ENCODE results near the gene NPAT. TPM values are rescaled to one million over a fixed set of nuclear protein-coding genes. Genes with fewer than 3 reads are reported as not detected.

Gene NPAT
- total RNA-seq, 3 donors from 2014 or later = 13.6 to 26.8 (median 21.6) TPM

DNA sequence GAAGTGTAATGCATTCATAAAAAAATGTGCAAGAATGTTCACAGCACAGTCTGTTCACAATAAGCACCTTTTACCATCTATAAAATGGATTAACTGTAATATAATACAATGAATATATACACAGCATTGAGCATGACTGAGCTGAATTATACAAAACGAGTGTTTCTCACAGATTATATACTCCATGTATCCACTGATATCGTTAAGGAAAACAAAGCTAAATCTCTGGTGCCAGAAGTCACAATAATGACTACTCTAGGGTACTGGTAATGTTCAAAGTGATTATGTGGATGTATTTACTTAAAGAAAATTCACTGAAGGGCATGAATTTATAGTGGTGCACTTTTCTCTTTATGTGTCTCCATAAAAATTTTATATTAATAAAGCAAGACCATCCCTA lies 67.8 kb downstream of the NPAT start:
- intact Hi-C loops (cut with DNase I; ENCODE audit: low total_unique reads) = no loop called here
- Histone ChIP-seq H3K4me1 (no peaks in the 10 kb centered on the region), H3K36me3 (no peaks in the 10 kb centered on the region), H3K9me3 (no peaks in the 10 kb centered on the region), H3K4me3 (no peak overlapping the region), H3K27me3 (no peaks in the 10 kb centered on the region), H3K27ac (no peak overlapping the region)
- no peak for DNase-seq (ENCODE audit: low spot score in 2 of 2)
- TF ChIP-seq, protein P1, sequence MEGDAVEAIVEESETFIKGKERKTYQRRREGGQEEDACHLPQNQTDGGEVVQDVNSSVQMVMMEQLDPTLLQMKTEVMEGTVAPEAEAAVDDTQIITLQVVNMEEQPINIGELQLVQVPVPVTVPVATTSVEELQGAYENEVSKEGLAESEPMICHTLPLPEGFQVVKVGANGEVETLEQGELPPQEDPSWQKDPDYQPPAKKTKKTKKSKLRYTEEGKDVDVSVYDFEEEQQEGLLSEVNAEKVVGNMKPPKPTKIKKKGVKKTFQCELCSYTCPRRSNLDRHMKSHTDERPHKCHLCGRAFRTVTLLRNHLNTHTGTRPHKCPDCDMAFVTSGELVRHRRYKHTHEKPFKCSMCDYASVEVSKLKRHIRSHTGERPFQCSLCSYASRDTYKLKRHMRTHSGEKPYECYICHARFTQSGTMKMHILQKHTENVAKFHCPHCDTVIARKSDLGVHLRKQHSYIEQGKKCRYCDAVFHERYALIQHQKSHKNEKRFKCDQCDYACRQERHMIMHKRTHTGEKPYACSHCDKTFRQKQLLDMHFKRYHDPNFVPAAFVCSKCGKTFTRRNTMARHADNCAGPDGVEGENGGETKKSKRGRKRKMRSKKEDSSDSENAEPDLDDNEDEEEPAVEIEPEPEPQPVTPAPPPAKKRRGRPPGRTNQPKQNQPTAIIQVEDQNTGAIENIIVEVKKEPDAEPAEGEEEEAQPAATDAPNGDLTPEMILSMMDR (IDR thresholded peaks at IDR 0.05) = no peak
- TF ChIP-seq POLR2A (IDR thresholded peaks at IDR 0.05) (no peak), POLR2AphosphoS5 (IDR thresholded peaks at IDR 0.05) (no peak)

DNA sequence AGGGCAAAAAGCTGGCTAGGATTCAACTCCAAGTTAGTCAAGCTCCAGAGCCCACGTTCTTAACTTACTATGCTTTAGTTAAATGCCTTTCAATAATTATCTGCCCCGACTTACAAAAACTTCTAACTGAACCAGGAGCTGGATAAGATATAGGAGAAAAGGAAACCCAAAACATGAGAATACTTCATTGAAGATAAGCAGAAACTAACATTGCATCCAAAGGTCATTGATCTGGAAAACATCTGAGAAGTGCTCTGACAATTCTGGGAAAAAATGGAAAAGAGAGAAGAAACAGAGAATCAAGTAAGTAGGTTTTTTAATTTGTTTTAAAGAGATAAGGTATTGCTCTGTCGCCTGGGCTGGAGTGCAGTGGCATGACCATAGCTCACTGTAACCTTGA lies 73.9 kb downstream of the NPAT start:
- Histone ChIP-seq H3K9me3 (no peaks in the 10 kb centered on the region), H3K36me3 (peaks cover 11% of the 10 kb centered on the region), H3K4me1 (no peaks in the 10 kb centered on the region), H3K4me3 (no peak overlapping the region), H3K27me3 (no peaks in the 10 kb centered on the region), H3K27ac (no peak overlapping the region)
- no peak for TF ChIP-seq POLR2AphosphoS5 (IDR thresholded peaks at IDR 0.05)
- no peak for TF ChIP-seq POLR2A (IDR thresholded peaks at IDR 0.05)
- TF ChIP-seq, protein P1 (IDR thresholded peaks at IDR 0.05) = no peak
- intact Hi-C loops (cut with DNase I; ENCODE audit: low total_unique reads) = no loop called here
- no peak for DNase-seq (ENCODE audit: low spot score in 2 of 2)

DNA sequence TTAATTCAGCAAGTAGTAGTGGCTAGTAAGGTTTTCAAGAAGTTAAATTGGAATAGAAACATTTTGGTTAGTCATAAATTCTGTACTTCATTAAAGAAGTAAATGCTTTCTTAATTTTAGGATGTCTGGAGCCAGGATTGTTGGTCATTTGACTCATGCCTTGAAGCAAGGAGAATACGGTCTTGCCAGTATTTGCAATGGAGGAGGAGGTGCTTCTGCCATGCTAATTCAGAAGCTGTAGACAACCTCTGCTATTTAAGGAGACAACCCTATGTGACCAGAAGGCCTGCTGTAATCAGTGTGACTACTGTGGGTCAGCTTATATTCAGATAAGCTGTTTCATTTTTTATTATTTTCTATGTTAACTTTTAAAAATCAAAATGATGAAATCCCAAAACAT lies 75.3 kb downstream of the NPAT start:
- Histone ChIP-seq H3K4me3 (no peak overlapping the region), H3K36me3 (peaks cover 11% of the 10 kb centered on the region), H3K9me3 (no peaks in the 10 kb centered on the region), H3K27ac (no peak overlapping the region), H3K27me3 (no peaks in the 10 kb centered on the region), H3K4me1 (no peaks in the 10 kb centered on the region)
- DNase-seq (ENCODE audit: low spot score in 2 of 2) = no peak
- TF ChIP-seq, protein P1 (IDR thresholded peaks at IDR 0.05) = no peak
- TF ChIP-seq POLR2A (IDR thresholded peaks at IDR 0.05) (no peak), POLR2AphosphoS5 (IDR thresholded peaks at IDR 0.05) (no peak)
- intact Hi-C loops (cut with DNase I; ENCODE audit: low total_unique reads) = no loop called here

DNA sequence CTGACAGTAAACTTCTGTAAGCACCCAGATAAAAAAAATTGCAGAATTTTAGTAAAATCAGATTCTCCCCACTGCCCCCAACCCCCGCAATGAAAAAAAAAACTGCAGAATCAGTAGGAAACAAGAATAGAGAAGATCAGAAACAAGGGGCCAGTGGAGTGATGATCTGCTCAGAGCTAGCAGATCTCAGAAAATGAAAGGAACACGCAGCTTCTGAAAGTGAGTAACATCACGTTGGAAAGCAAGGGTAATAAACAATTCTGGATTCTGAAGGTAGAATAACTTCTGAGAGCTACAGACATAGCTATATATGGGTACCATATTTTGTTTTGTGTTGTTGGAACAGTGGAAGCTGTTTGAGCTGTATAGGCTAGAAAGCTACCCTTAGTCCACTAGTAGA lies 77.8 kb downstream of the NPAT start:
- intact Hi-C loops (cut with DNase I; ENCODE audit: low total_unique reads) = no loop called here
- TF ChIP-seq POLR2AphosphoS5 (IDR thresholded peaks at IDR 0.05) (no peak), POLR2A (IDR thresholded peaks at IDR 0.05) (no peak)
- TF ChIP-seq, protein P1 (IDR thresholded peaks at IDR 0.05) = no peak
- H3K4me3 ChIP-seq = no peak overlapping the region
- H3K4me1 ChIP-seq = no peaks in the 10 kb centered on the region
- DNase-seq (ENCODE audit: low spot score in 2 of 2) = no peak
- H3K27me3 ChIP-seq = no peaks in the 10 kb centered on the region
- H3K9me3 ChIP-seq = no peaks in the 10 kb centered on the region
- no peak overlapping the region for H3K27ac ChIP-seq
- H3K36me3 ChIP-seq = peaks cover 11% of the 10 kb centered on the region

DNA sequence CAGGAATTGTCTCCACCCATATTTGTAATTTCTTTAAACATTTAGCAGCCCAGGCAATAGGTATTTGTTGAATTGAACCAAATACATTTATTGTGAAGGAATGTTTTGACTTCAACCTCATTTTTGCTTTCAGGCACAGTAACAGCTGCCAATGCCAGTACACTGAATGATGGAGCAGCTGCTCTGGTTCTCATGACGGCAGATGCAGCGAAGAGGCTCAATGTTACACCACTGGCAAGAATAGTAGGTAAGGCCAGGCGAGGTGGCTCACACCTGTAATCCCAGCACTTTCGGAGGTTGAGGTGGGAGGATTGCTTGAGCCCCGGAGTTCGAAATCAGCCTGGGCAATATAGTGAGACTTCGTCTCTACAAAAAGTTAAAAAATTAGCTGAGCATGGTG lies 80.1 kb downstream of the NPAT start:
- no peak for TF ChIP-seq POLR2A (IDR thresholded peaks at IDR 0.05)
- no peak for TF ChIP-seq POLR2AphosphoS5 (IDR thresholded peaks at IDR 0.05)
- TF ChIP-seq, protein P1 (IDR thresholded peaks at IDR 0.05) = no peak
- no peak for DNase-seq (ENCODE audit: low spot score in 2 of 2)
- intact Hi-C loops (cut with DNase I; ENCODE audit: low total_unique reads) = no loop called here
- H3K4me3 ChIP-seq = no peak overlapping the region
- peaks cover 6% of the 10 kb centered on the region for H3K36me3 ChIP-seq
- H3K27ac ChIP-seq = no peak overlapping the region
- no peaks in the 10 kb centered on the region for H3K27me3 ChIP-seq
- H3K9me3 ChIP-seq = no peaks in the 10 kb centered on the region
- no peaks in the 10 kb centered on the region for H3K4me1 ChIP-seq

All from breast epithelium (tissue), 4 donors.